HEK293T (cell line): ENCODE results near the gene TRIM23.

Experiments
- BHLHE40 ChIP-seq: fragments of 450-650 bp; IDR thresholded peaks from 2 replicates; pipeline ENCODE4 v1.6.1; 2016; ENCODE audit warnings: mild to moderate bottlenecking, moderate library complexity, borderline replicate concordance
- CTBP1 ChIP-seq: fragments of 450-650 bp; IDR thresholded peaks from 2 replicates; pipeline ENCODE4 v1.6.1; 2016; ENCODE audit warnings: borderline replicate concordance
- ELF4 ChIP-seq: fragments of 450-650 bp; IDR thresholded peaks from 2 replicates; pipeline ENCODE4 v1.6.1; 2017; ENCODE audit warnings: antibody characterized with exemption
- HDGF ChIP-seq: fragments of 450-650 bp; IDR thresholded peaks from 2 replicates; pipeline ENCODE4 v1.6.1; 2017; ENCODE audit warnings: antibody characterized with exemption, borderline replicate concordance
- SP1 ChIP-seq: fragments of 450-650 bp; IDR thresholded peaks from 2 replicates; pipeline ENCODE4 v1.6.1; 2017
- SUZ12 ChIP-seq: fragments of 450-650 bp; IDR thresholded peaks from 2 replicates; pipeline ENCODE4 v1.6.1; 2016; ENCODE audit warnings: mild to moderate bottlenecking
- TARDBP ChIP-seq: fragments of 450-650 bp; IDR thresholded peaks from 2 replicates; pipeline ENCODE4 v1.6.1; 2016

DNA sequence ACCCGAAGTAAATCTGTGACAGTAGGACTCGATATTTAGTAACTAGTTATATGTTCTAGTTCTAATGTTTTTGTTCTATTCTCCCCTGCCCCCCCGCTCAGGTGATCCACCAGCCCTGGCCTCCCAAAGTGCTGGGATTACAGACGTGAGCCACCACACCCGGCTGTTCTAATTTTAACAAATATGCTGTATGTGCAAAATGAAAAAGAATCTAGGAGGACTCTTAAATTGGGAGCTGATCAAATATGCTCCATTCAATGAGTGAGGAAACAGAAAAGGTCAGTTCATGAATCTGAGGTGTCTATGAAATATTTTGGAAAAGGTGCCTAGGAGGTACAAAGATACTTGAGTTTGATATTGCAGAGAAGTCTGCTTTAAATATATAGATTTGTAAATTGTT lies 78.0 kb downstream of the TRIM23 start:
- TF ChIP-seq SUZ12 (no peak), SP1 (no peak), TARDBP (no peak), ELF4 (no peak), CTBP1 (no peak), BHLHE40 (no peak), HDGF (no peak)
